Measurements from ENCODE around the gene PPFIA1. TPM values are rescaled to one million over a fixed set of nuclear protein-coding genes. Genes with fewer than 3 reads are reported as not detected.

Gene PPFIA1
- total RNA-seq, 2 donors from 2014 or later: 105 to 118 TPM

- H3K9ac ChIP-seq (ENCODE audit: extremely low read depth, low read length, poor library complexity, severe bottlenecking): no peak overlapping the region
- 96% methylated on average over 7 to 10 of the region's 10 CpGs for WGBS, 2 experiments (ENCODE audit: insufficient coverage in 1 of 2, insufficient read length in 1 of 2)
- no peak overlapping the region for H3K27ac ChIP-seq (ENCODE audit: low read depth, low read length)
- Mint-ChIP-seq H3K4me1 (no peaks in the 10 kb centered on the region), H3K27ac (no peak overlapping the region), H3K27me3 (ENCODE audit: insufficient read depth) (no peaks in the 10 kb centered on the region), H3K4me3 (no peak overlapping the region), H3K36me3 (ENCODE audit: low read depth) (peaks cover 89% of the 10 kb centered on the region), H3K9me3 (no peaks in the 10 kb centered on the region)
- no peaks in the 10 kb centered on the region for H3K4me1 ChIP-seq (ENCODE audit: control insufficient read depth, insufficient read depth, low read length)
- TF ChIP-seq CTCF (conservative IDR thresholded peaks at IDR 0.05): no peak
- peaks cover 96% of the 10 kb centered on the region for H3K36me3 ChIP-seq (ENCODE audit: control insufficient read depth, insufficient read depth, low read length)
- DNase-seq: no peak
- no peak overlapping the region for H3K4me3 ChIP-seq (ENCODE audit: low read length)
- H3K27me3 ChIP-seq (ENCODE audit: control insufficient read depth, insufficient read depth, low read length, poor library complexity, severe bottlenecking): no peaks in the 10 kb centered on the region
- H3K9me3 ChIP-seq (ENCODE audit: control insufficient read depth, low read length): no peaks in the 10 kb centered on the region
Observed at GRCh38 chr11:70413151-70413550, 142.7 kb downstream of the PPFIA1 start.

- Histone ChIP-seq H3K36me3 (ENCODE audit: control insufficient read depth, insufficient read depth, low read length) (peaks cover 92% of the 10 kb centered on the region), H3K9ac (ENCODE audit: extremely low read depth, low read length, poor library complexity, severe bottlenecking) (no peak overlapping the region), H3K4me1 (ENCODE audit: control insufficient read depth, insufficient read depth, low read length) (no peaks in the 10 kb centered on the region), H3K27ac (ENCODE audit: low read depth, low read length) (no peak overlapping the region), H3K9me3 (ENCODE audit: control insufficient read depth, low read length) (no peaks in the 10 kb centered on the region), H3K4me3 (ENCODE audit: low read length) (no peak overlapping the region), H3K27me3 (ENCODE audit: control insufficient read depth, insufficient read depth, low read length, poor library complexity, severe bottlenecking) (no peaks in the 10 kb centered on the region)
- Mint-ChIP-seq H3K36me3 (ENCODE audit: low read depth) (peaks cover 88% of the 10 kb centered on the region), H3K27ac (no peak overlapping the region), H3K4me3 (no peak overlapping the region), H3K4me1 (no peaks in the 10 kb centered on the region), H3K9me3 (no peaks in the 10 kb centered on the region), H3K27me3 (ENCODE audit: insufficient read depth) (no peaks in the 10 kb centered on the region)
- 89 to 92% methylated on average over 19 to 28 of the region's 28 CpGs for WGBS, 2 experiments (ENCODE audit: insufficient coverage in 1 of 2, insufficient read length in 1 of 2)
- DNase-seq: no peak
- TF ChIP-seq CTCF (conservative IDR thresholded peaks at IDR 0.05): no peak
Observed at GRCh38 chr11:70414341-70415100, 144.0 kb downstream of the PPFIA1 start.

- peaks cover 88% of the 10 kb centered on the region for H3K36me3 Mint-ChIP-seq (ENCODE audit: low read depth)
Observed at GRCh38 chr11:70415191-70415590, 144.7 kb downstream of the PPFIA1 start.

More at GRCh38 chr11:70415191-70415590, 144.7 kb downstream of the PPFIA1 start:
- H3K9me3 Mint-ChIP-seq: no peaks in the 10 kb centered on the region
- Histone ChIP-seq H3K36me3 (ENCODE audit: control insufficient read depth, insufficient read depth, low read length) (peaks cover 92% of the 10 kb centered on the region), H3K27me3 (ENCODE audit: control insufficient read depth, insufficient read depth, low read length, poor library complexity, severe bottlenecking) (no peaks in the 10 kb centered on the region), H3K9ac (ENCODE audit: extremely low read depth, low read length, poor library complexity, severe bottlenecking) (no peak overlapping the region), H3K4me1 (ENCODE audit: control insufficient read depth, insufficient read depth, low read length) (no peaks in the 10 kb centered on the region), H3K27ac (ENCODE audit: low read depth, low read length) (no peak overlapping the region), H3K9me3 (ENCODE audit: control insufficient read depth, low read length) (no peaks in the 10 kb centered on the region), H3K4me3 (ENCODE audit: low read length) (no peak overlapping the region)
- H3K27ac Mint-ChIP-seq: peak overlapping the region; percentile 32
- peak; percentile 59 for TF ChIP-seq CTCF (conservative IDR thresholded peaks at IDR 0.05)
- H3K4me3 Mint-ChIP-seq: no peak overlapping the region
- DNase-seq: no peak
- WGBS, 2 experiments (ENCODE audit: insufficient coverage in 1 of 2, insufficient read length in 1 of 2): 88 to 94% methylated on average over 9 to 10 of the region's 10 CpGs
- no peaks in the 10 kb centered on the region for H3K4me1 Mint-ChIP-seq
- H3K27me3 Mint-ChIP-seq (ENCODE audit: insufficient read depth): no peaks in the 10 kb centered on the region
